COR-L47 (cell line): ENCODE measurements around the gene RPL10.

Experiments
- DNase-seq: peaks from one replicate; lab custom pipeline; 2025; lab: John Stamatoyannopoulos, UW

Gene RPL10

GRCh38 chrX:154430916-154431315 is 32.7 kb downstream of the RPL10 start:
- DNase-seq = no peak

- DNase-seq = no peak
These were observed 33.2 kb downstream of the RPL10 start for GRCh38 chrX:154431341-154431740.

- no peak for DNase-seq
These were observed 34.0 kb downstream of the RPL10 start for GRCh38 chrX:154432210-154432609.

GRCh38 chrX:154433605-154434004 is 35.4 kb downstream of the RPL10 start:
- DNase-seq = no peak

- no peak for DNase-seq
These were observed 36.4 kb downstream of the RPL10 start for GRCh38 chrX:154434394-154435168.

- DNase-seq = no peak
These were observed 37.1 kb downstream of the RPL10 start for GRCh38 chrX:154435171-154435733.

GRCh38 chrX:154436374-154436982 is 38.3 kb downstream of the RPL10 start:
- peak; percentile 25 for DNase-seq

GRCh38 chrX:154436983-154437752 is 39.0 kb downstream of the RPL10 start, which contains the start of gene GDI1:
TSS of gene GDI1 (plus strand) at chrX:154437154. CDS start at chrX:154437255, 101 bp downstream.
- peak; percentile 50 for DNase-seq

GRCh38 chrX:154437971-154438893 is 40.1 kb downstream of the RPL10 start:
- DNase-seq = no peak

- DNase-seq = no peak
These were observed 41.7 kb downstream of the RPL10 start for GRCh38 chrX:154439841-154440240.

GRCh38 chrX:154440623-154441357 is 42.6 kb downstream of the RPL10 start:
- DNase-seq = no peak

GRCh38 chrX:154441564-154441963 is 43.4 kb downstream of the RPL10 start:
- no peak for DNase-seq

GRCh38 chrX:154441984-154442707 is 44.0 kb downstream of the RPL10 start:
- DNase-seq = no peak

GRCh38 chrX:154443479-154443910 is 45.3 kb downstream of the RPL10 start:
- DNase-seq = no peak

GRCh38 chrX:154443992-154444754 is 46.0 kb downstream of the RPL10 start, which contains the start of gene FAM50A:
TSS of gene FAM50A (plus strand) at chrX:154444141. CDS start at chrX:154444236, 95 bp downstream.
- DNase-seq = peak; percentile 55

- DNase-seq = no peak
These were observed 46.6 kb downstream of the RPL10 start for GRCh38 chrX:154444755-154445246.

- no peak for DNase-seq
These were observed 47.6 kb downstream of the RPL10 start for GRCh38 chrX:154445776-154446175.

GRCh38 chrX:154446430-154446829 is 48.3 kb downstream of the RPL10 start:
- no peak for DNase-seq

GRCh38 chrX:154448484-154448883 is 50.3 kb downstream of the RPL10 start:
- DNase-seq = no peak
